IMR-90 (cell line): ENCODE results near the gene PLA2G4A.

Experiments
- BHLHE40 ChIP-seq: fragments of 150-350 bp; IDR thresholded peaks from 2 replicates; pipeline ENCODE4 v1.6.1; 2016; ENCODE audit warnings: mild to moderate bottlenecking, low read depth, low read length
- CHD1 ChIP-seq: IDR thresholded peaks from 2 replicates; pipeline ENCODE4 v1.6.1; 2012; ENCODE audit warnings: low read depth, low read length, improper control_type of control experiment
- MXI1 ChIP-seq: IDR thresholded peaks from 2 replicates; pipeline ENCODE4 v1.6.1; 2012; ENCODE audit warnings: low read depth, mild to moderate bottlenecking, low read length, moderate library complexity, borderline replicate concordance
- POLR2A ChIP-seq: IDR thresholded peaks from 2 replicates; pipeline ENCODE4 v1.6.1; 2012; ENCODE audit warnings: mild to moderate bottlenecking, low read depth, low read length
- RFX5 ChIP-seq: IDR thresholded peaks from 2 replicates; pipeline ENCODE4 v1.8.0; 2012; ENCODE audit warnings: low read depth, mild to moderate bottlenecking, low read length, moderate library complexity
- TF ChIP-seq, protein P1 (sequence below): conservative IDR thresholded peaks from 2 replicates; pipeline ENCODE4 v1.5.1; 2012; ENCODE audit warnings: mild to moderate bottlenecking, low read depth, low read length, improper control_type of control experiment
- TF ChIP-seq, protein P2 (sequence below): fragments of 150-350 bp; IDR thresholded peaks from 2 replicates; pipeline ENCODE4 v1.6.1; 2016; ENCODE audit warnings: low read depth, mild to moderate bottlenecking, low read length, moderate library complexity, borderline replicate concordance

DNA sequence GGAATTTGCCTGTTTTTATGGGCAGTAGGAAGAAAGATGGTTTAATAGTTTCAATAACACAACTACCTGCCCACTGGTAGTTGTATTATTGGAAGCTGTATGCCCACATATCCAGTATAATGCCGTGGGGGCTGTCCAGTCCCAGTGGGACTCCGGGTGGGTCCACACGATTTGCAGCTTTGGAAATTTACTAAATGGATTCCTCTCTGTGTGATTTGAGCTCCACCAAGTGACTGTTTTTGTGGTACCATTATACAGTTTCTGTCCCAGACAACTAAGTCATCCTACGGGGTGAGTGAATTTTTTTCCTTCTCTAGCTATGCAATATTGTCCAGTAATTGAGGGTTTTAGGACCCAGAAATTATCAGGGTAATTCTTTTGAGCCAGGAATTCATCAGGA is 86.8 kb downstream of the PLA2G4A start:
- TF ChIP-seq, protein P1, sequence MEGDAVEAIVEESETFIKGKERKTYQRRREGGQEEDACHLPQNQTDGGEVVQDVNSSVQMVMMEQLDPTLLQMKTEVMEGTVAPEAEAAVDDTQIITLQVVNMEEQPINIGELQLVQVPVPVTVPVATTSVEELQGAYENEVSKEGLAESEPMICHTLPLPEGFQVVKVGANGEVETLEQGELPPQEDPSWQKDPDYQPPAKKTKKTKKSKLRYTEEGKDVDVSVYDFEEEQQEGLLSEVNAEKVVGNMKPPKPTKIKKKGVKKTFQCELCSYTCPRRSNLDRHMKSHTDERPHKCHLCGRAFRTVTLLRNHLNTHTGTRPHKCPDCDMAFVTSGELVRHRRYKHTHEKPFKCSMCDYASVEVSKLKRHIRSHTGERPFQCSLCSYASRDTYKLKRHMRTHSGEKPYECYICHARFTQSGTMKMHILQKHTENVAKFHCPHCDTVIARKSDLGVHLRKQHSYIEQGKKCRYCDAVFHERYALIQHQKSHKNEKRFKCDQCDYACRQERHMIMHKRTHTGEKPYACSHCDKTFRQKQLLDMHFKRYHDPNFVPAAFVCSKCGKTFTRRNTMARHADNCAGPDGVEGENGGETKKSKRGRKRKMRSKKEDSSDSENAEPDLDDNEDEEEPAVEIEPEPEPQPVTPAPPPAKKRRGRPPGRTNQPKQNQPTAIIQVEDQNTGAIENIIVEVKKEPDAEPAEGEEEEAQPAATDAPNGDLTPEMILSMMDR, result 0 out of 2 replicates have a peak, but pooled peaks have one; percentile 18
- TF ChIP-seq BHLHE40 (no peak), POLR2A (no peak), MXI1 (no peak), RFX5 (no peak), CHD1 (no peak)
- TF ChIP-seq, protein P2, sequence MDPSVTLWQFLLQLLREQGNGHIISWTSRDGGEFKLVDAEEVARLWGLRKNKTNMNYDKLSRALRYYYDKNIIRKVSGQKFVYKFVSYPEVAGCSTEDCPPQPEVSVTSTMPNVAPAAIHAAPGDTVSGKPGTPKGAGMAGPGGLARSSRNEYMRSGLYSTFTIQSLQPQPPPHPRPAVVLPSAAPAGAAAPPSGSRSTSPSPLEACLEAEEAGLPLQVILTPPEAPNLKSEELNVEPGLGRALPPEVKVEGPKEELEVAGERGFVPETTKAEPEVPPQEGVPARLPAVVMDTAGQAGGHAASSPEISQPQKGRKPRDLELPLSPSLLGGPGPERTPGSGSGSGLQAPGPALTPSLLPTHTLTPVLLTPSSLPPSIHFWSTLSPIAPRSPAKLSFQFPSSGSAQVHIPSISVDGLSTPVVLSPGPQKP, result no peak
